ENCODE results near the gene TIMM29. TPM values are rescaled to one million over a fixed set of nuclear protein-coding genes. Genes with fewer than 3 reads are reported as not detected.

The TIMM29 gene
- total RNA-seq, 1 donor from 2014 or later = 28.0 TPM

GRCh38 chr19:10960314-10961072 is 31.9 kb downstream of the TIMM29 start, which contains the start of gene SMARCA4:
Gene SMARCA4, plus strand, starts transcription at chr19:10961030. Its CDS starts 23,122 bp downstream, at chr19:10984152.
- Mint-ChIP-seq H3K27me3 (ENCODE audit: low read depth) (peaks cover 4% of the 10 kb centered on the region), H3K4me1 (peaks cover 30% of the 10 kb centered on the region), H3K36me3 (ENCODE audit: low read depth) (peaks cover 2% of the 10 kb centered on the region), H3K9me3 (no peaks in the 10 kb centered on the region), H3K4me3 (peak within 1 kb of the TSS; percentile 96), H3K27ac (ENCODE audit: unreplicated experiment) (peak within 1 kb of the TSS; percentile 97)
- peak; percentile 96 for DNase-seq (ENCODE audit: low read depth, low spot score)
- TF ChIP-seq CTCF (conservative IDR thresholded peaks at IDR 0.05) = no peak

GRCh38 chr19:10961073-10961860 is 32.7 kb downstream of the TIMM29 start:
- H3K27ac Mint-ChIP-seq (ENCODE audit: unreplicated experiment) = peak overlapping the region; percentile 97
- H3K4me1 Mint-ChIP-seq = peaks cover 34% of the 10 kb centered on the region
- DNase-seq (ENCODE audit: low read depth, low spot score) = peak; percentile 34
- no peak for TF ChIP-seq CTCF (conservative IDR thresholded peaks at IDR 0.05)
- no peaks in the 10 kb centered on the region for H3K9me3 Mint-ChIP-seq
- H3K27me3 Mint-ChIP-seq (ENCODE audit: low read depth) = peaks cover 4% of the 10 kb centered on the region
- peaks cover 2% of the 10 kb centered on the region for H3K36me3 Mint-ChIP-seq (ENCODE audit: low read depth)
- peak overlapping the region; percentile 96 for H3K4me3 Mint-ChIP-seq

- Mint-ChIP-seq H3K9me3 (no peaks in the 10 kb centered on the region), H3K27ac (ENCODE audit: unreplicated experiment) (no peak overlapping the region), H3K36me3 (ENCODE audit: low read depth) (peaks cover 2% of the 10 kb centered on the region), H3K4me1 (peaks cover 39% of the 10 kb centered on the region), H3K27me3 (ENCODE audit: low read depth) (peaks cover 4% of the 10 kb centered on the region), H3K4me3 (peak overlapping the region; percentile 96)
- no peak for DNase-seq (ENCODE audit: low read depth, low spot score)
- TF ChIP-seq CTCF (conservative IDR thresholded peaks at IDR 0.05) = no peak
Observed at GRCh38 chr19:10962863-10963262, 34.3 kb downstream of the TIMM29 start.

GRCh38 chr19:10963865-10964264 is 35.3 kb downstream of the TIMM29 start:
- Mint-ChIP-seq H3K36me3 (ENCODE audit: low read depth) (peaks cover 2% of the 10 kb centered on the region), H3K27ac (ENCODE audit: unreplicated experiment) (no peak overlapping the region), H3K4me1 (peaks cover 48% of the 10 kb centered on the region), H3K4me3 (peak overlapping the region; percentile 96), H3K9me3 (no peaks in the 10 kb centered on the region), H3K27me3 (ENCODE audit: low read depth) (peaks cover 4% of the 10 kb centered on the region)
- no peak for TF ChIP-seq CTCF (conservative IDR thresholded peaks at IDR 0.05)
- DNase-seq (ENCODE audit: low read depth, low spot score) = no peak

- Mint-ChIP-seq H3K36me3 (ENCODE audit: low read depth) (peaks cover 2% of the 10 kb centered on the region), H3K4me1 (peaks cover 50% of the 10 kb centered on the region), H3K27me3 (ENCODE audit: low read depth) (peaks cover 4% of the 10 kb centered on the region), H3K4me3 (peak overlapping the region; percentile 96), H3K9me3 (no peaks in the 10 kb centered on the region), H3K27ac (ENCODE audit: unreplicated experiment) (no peak overlapping the region)
- peak; percentile 33 for TF ChIP-seq CTCF (conservative IDR thresholded peaks at IDR 0.05)
- no peak for DNase-seq (ENCODE audit: low read depth, low spot score)
Observed at GRCh38 chr19:10964903-10965302, 36.3 kb downstream of the TIMM29 start.
